T follicular helper cell (primary cell): ENCODE measurements around the gene OR4F6.

Experiments
- DNase-seq: peaks from one replicate; pipeline ENCODE4 v3.0.0-alpha.2; 2020; ENCODE audit warnings: low read depth

The OR4F6 gene

GRCh38 chr15:101804941-101805340 lies 1.6 kb downstream of the OR4F6 start:
- DNase-seq: no peak

- DNase-seq: no peak
Measured at GRCh38 chr15:101805605-101806345, 2.5 kb downstream of the OR4F6 start.

GRCh38 chr15:101807345-101807945 lies 4.1 kb downstream of the OR4F6 start:
- DNase-seq: no peak

GRCh38 chr15:101808201-101808600 lies 4.9 kb downstream of the OR4F6 start:
- DNase-seq: no peak

GRCh38 chr15:101810456-101810855 lies 7.1 kb downstream of the OR4F6 start:
- DNase-seq: no peak

- DNase-seq: no peak
Measured at GRCh38 chr15:101810876-101811275, 7.6 kb downstream of the OR4F6 start.

- no peak for DNase-seq
Measured at GRCh38 chr15:101811902-101812301, 8.6 kb downstream of the OR4F6 start, which contains the start of gene OR4F15. OR4F15 (plus strand) TSS chr15:101812202; CDS start chr15:101818187, 5,985 bp downstream.

GRCh38 chr15:101813803-101814534 lies 10.7 kb downstream of the OR4F6 start:
- no peak for DNase-seq

- DNase-seq: no peak
Measured at GRCh38 chr15:101820781-101821180, 17.5 kb downstream of the OR4F6 start.

- no peak for DNase-seq
Measured at GRCh38 chr15:101827257-101827656, 23.9 kb downstream of the OR4F6 start.

- no peak for DNase-seq
Measured at GRCh38 chr15:101828774-101829173, 25.5 kb downstream of the OR4F6 start.

GRCh38 chr15:101841656-101842055 lies 38.3 kb downstream of the OR4F6 start:
- DNase-seq: no peak

GRCh38 chr15:101844916-101845315 lies 41.6 kb downstream of the OR4F6 start:
- DNase-seq: no peak

GRCh38 chr15:101852356-101852755 lies 49.0 kb downstream of the OR4F6 start:
- no peak for DNase-seq
